ACHN (cell line): Measurements from ENCODE around the gene MTIF3.

Experiments used
- DNase-seq: peaks from one replicate; pipeline ENCODE4 v3.0.0-alpha.2; 2015
- in situ Hi-C: cut with HindIII; loops from 2 replicates; pipeline ENCODE4 v1.10.0; 2017; ENCODE audit warnings: low sequenced_read_pairs, low pct_ligation_motif_present, low pct_unique_long_range_greater_than_20kb

The MTIF3 gene

GRCh38 chr13:27395007-27395510 is 55.3 kb downstream of the MTIF3 start:
- in situ Hi-C loops, result no loop called here

GRCh38 chr13:27393101-27393500 is 57.3 kb downstream of the MTIF3 start:
- no peak for DNase-seq
- in situ Hi-C loops, result no loop called here

More at GRCh38 chr13:27395007-27395510, 55.3 kb downstream of the MTIF3 start:
- DNase-seq, result no peak

GRCh38 chr13:27391471-27391870 is 58.9 kb downstream of the MTIF3 start:
- no peak for DNase-seq
- in situ Hi-C loops, result no loop called here

GRCh38 chr13:27389891-27390290 is 60.5 kb downstream of the MTIF3 start:
- no peak for DNase-seq
- in situ Hi-C loops, result no loop called here

- in situ Hi-C loops, result no loop called here
- no peak for DNase-seq
Observed at GRCh38 chr13:27388241-27388640, 62.1 kb downstream of the MTIF3 start.
